HepG2 (cell line): ENCODE data around the gene ZBTB7C. TPM values are rescaled to one million over a fixed set of nuclear protein-coding genes. Genes with fewer than 3 reads are reported as not detected.
A peak's percentile ranks its signal among the peaks of the same experiment; 100 is the strongest.

Experiments used
- ATF6 ChIP-seq: sonication (generic); formaldehyde crosslinking; conservative IDR thresholded peaks from 2 replicates; pipeline ENCODE4 v1.4.0; 2020; ENCODE audit warnings: missing genetic modification reagents
- GLMP ChIP-seq: sonication (generic); formaldehyde crosslinking; IDR thresholded peaks from 2 replicates; pipeline ENCODE4 v1.9.0; 2021; ENCODE audit warnings: missing genetic modification reagents, mild to moderate bottlenecking, borderline replicate concordance
- HBP1 ChIP-seq: IDR thresholded peaks from 2 replicates; pipeline ENCODE4 v1.6.1; 2016; ENCODE audit warnings: low read depth, control low read depth
- JUN ChIP-seq: sonication (generic); formaldehyde crosslinking; IDR thresholded peaks from 2 replicates; pipeline ENCODE4 v1.4.0; 2020; ENCODE audit warnings: mild to moderate bottlenecking, missing genetic modification reagents
- NFYB ChIP-seq: sonication (generic); formaldehyde crosslinking; IDR thresholded peaks from 2 replicates; pipeline ENCODE4 v1.4.0; 2020; ENCODE audit warnings: missing genetic modification reagents
- RFX3 ChIP-seq: IDR thresholded peaks from 2 replicates; pipeline ENCODE4 v1.6.1; 2016; ENCODE audit warnings: missing biosample characterization, missing genetic modification reagents
- SOX5 ChIP-seq: IDR thresholded peaks from 2 replicates; pipeline ENCODE4 v1.6.1; 2016; ENCODE audit warnings: borderline replicate concordance
- SP4 ChIP-seq: sonication (generic); formaldehyde crosslinking; IDR thresholded peaks from 2 replicates; pipeline ENCODE4 v1.8.1; 2023; ENCODE audit warnings: mild to moderate bottlenecking, missing genetic modification reagents
- TBX2 ChIP-seq: sonication (generic); formaldehyde crosslinking; IDR thresholded peaks from 2 replicates; pipeline ENCODE4 v1.5.0; 2020; ENCODE audit warnings: missing genetic modification reagents, mild to moderate bottlenecking, borderline replicate concordance
- YEATS4 ChIP-seq: sonication (generic); formaldehyde crosslinking; IDR thresholded peaks from 2 replicates; pipeline ENCODE4 v1.4.0; 2020; ENCODE audit warnings: missing genetic modification reagents, borderline replicate concordance
- ZBTB3 ChIP-seq: sonication (generic); formaldehyde crosslinking; IDR thresholded peaks from 2 replicates; pipeline ENCODE4 v1.4.0; 2020; ENCODE audit warnings: low read depth, mild to moderate bottlenecking, moderate library complexity, missing genetic modification reagents, borderline replicate concordance
- ZBTB34 ChIP-seq: sonication (generic); formaldehyde crosslinking; IDR thresholded peaks from 2 replicates; pipeline ENCODE4 v1.8.0; 2022; ENCODE audit warnings: mild to moderate bottlenecking, missing genetic modification reagents
- ZC3H4 ChIP-seq: sonication (generic); formaldehyde crosslinking; IDR thresholded peaks from 2 replicates; pipeline ENCODE4 v1.4.0; 2020; ENCODE audit warnings: missing genetic modification reagents, borderline replicate concordance
- ZGPAT ChIP-seq: IDR thresholded peaks from 2 replicates; pipeline ENCODE4 v1.6.1; 2016; ENCODE audit warnings: mild to moderate bottlenecking
- ZNF564 ChIP-seq: sonication (generic); formaldehyde crosslinking; IDR thresholded peaks from 2 replicates; pipeline ENCODE4 v1.8.1; 2023; ENCODE audit warnings: mild to moderate bottlenecking, missing genetic modification reagents
- polyA plus RNA-seq, 8 experiments: library from polyadenylated mRNA; depleted of rRNA in 3 of 8; stranded (reverse) in 7 of 8; unstranded in 1 of 8; fragments of >200 nt; fragmentation: Illumina TruSeq in 4 of 8; extraction: Trizol in 4 of 8; gene quantifications; 2 replicates each; pipeline versions ENCODE4 v1.2.1 to v1.2.3, GENCODE V29; 2011 to 2016; ENCODE audit warnings: low read depth in 4 of 8, missing spikeins in 1 of 8, mixed read lengths in 1 of 8; ENCODE audit not compliant: insufficient read depth in 1 of 8
- total RNA-seq, 5 experiments: library from RNA; depleted of rRNA; stranded (reverse); fragments of >200 nt; fragmentation: Illumina TruSeq; extraction: Trizol; gene quantifications; 2 replicates each; pipeline ENCODE4 v1.2.3, GENCODE V29; 2016; ENCODE audit warnings: low read depth in 1 of 5
- TF ChIP-seq, protein P1 (sequence below): sonication (generic); formaldehyde crosslinking; IDR thresholded peaks from 2 replicates; pipeline ENCODE4 v1.8.1; 2023; ENCODE audit warnings: mild to moderate bottlenecking, moderate library complexity, missing genetic modification reagents
- TF ChIP-seq, protein P2 (sequence below): sonication (generic); formaldehyde crosslinking; IDR thresholded peaks from 2 replicates; pipeline ENCODE4 v1.4.0; 2020; ENCODE audit warnings: mild to moderate bottlenecking, missing genetic modification reagents

ZBTB7C gene
- total and polyA plus RNA-seq, 2 of the 13 experiments (the other 11 are each of a cell fraction or from before 2014, with no cell fraction given) = 0.01 to 0.04 TPM

DNA sequence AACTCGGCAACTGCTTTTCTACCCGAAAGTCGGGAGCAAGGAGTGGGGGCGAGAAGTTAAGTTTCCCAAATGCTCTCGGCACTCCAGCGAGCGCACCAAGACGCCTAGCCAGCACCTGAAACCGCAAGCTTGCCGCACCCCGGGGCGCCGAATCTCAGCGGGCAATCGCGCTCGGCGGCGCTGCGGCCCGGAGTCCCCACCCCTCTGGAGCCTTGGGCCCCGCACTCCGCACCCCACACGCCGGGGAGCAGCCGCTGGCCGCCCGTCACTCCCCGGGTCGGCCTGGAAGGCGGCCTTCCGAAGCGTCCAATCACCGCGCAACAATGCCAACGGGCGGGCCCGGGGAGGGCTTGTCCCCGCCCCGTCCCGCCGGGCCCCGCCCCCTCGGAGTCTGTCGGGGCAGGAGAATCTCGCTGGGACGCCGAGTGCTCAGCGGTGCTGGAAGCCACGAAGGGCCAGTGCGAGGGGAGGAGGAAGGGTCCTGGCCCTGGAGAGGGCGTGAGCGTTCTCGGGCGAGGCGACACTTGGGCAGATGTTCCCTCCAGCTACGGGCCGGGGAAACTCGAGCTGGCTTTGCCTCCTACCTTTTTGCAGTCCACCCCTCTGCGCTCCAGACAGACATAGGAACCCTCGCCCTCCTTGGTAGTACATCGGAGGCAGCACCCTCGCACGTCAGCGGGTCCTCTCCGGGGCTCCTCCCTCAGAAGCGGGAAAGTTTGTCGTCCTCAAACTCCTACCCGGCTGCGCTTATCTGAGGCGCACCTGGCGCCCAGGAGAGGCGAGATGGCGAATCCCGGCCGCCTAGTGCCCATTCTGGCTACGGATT lies 1.1 kb upstream of the ZBTB7C start (continued):
- TF ChIP-seq ZBTB34 (CRISPR knock-in tag) (no peak), ZC3H4 (no peak), ZBTB3 (CRISPR knock-in tag) (no peak), ATF6 (CRISPR knock-in tag) (no peak), GLMP (CRISPR knock-in tag) (no peak), ZGPAT (CRISPR knock-in tag) (no peak), NFYB (CRISPR knock-in tag) (peak; percentile 50; the same call in 1 of the 2 replicates), YEATS4 (CRISPR knock-in tag) (no peak), ZNF564 (CRISPR knock-in tag) (0 out of 2 replicates have a peak, but pooled peaks have one; percentile 22), HBP1 (CRISPR knock-in tag) (no peak), JUN (CRISPR knock-in tag) (no peak), TBX2 (CRISPR knock-in tag) (peak; percentile 56), RFX3 (no peak), SOX5 (CRISPR knock-in tag) (no peak), SP4 (CRISPR knock-in tag) (peak; percentile 76)
- TF ChIP-seq, protein P1, sequence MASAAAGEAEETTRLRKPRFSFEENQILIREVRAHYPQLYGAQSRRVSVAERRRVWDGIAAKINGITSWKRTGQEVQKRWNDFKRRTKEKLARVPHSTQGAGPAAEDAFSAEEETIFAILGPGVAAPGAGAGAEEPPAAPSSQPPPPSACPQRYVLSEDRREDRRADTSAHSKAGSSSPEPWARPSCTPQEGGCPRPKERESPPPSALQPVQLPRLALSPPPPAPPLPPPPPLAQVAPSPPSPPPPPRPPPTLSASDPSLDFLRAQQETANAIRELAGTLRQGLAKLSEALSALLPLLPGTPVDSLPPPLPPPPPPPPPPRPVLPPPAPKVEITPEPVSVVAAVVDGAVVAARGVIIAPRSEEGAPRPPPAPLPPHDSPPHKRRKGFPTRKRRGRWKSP (CRISPR knock-in tag) = 0 out of 2 replicates have a peak, but pooled peaks have one; percentile 46
- TF ChIP-seq, protein P2, sequence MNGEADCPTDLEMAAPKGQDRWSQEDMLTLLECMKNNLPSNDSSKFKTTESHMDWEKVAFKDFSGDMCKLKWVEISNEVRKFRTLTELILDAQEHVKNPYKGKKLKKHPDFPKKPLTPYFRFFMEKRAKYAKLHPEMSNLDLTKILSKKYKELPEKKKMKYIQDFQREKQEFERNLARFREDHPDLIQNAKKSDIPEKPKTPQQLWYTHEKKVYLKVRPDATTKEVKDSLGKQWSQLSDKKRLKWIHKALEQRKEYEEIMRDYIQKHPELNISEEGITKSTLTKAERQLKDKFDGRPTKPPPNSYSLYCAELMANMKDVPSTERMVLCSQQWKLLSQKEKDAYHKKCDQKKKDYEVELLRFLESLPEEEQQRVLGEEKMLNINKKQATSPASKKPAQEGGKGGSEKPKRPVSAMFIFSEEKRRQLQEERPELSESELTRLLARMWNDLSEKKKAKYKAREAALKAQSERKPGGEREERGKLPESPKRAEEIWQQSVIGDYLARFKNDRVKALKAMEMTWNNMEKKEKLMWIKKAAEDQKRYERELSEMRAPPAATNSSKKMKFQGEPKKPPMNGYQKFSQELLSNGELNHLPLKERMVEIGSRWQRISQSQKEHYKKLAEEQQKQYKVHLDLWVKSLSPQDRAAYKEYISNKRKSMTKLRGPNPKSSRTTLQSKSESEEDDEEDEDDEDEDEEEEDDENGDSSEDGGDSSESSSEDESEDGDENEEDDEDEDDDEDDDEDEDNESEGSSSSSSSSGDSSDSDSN = peak; percentile 21; the same call in 1 of the 2 replicates
